HepG2 (cell line): ENCODE data around the gene TOR1A. TPM values are rescaled to one million over a fixed set of nuclear protein-coding genes. Genes with fewer than 3 reads are reported as not detected.

Source experiments
- BRF2 ChIP-seq: sonication (generic); formaldehyde crosslinking; IDR thresholded peaks from 2 replicates; pipeline ENCODE4 v1.8.1; 2022; ENCODE audit warnings: mild to moderate bottlenecking, missing genetic modification reagents
- CSRNP1 ChIP-seq: sonication (generic); formaldehyde crosslinking; IDR thresholded peaks from 2 replicates; pipeline ENCODE4 v1.8.1; 2023; ENCODE audit warnings: mild to moderate bottlenecking, missing genetic modification reagents
- MLX ChIP-seq: IDR thresholded peaks from 2 replicates; pipeline ENCODE4 v1.6.1; 2016
- MLXIP ChIP-seq: sonication (generic); formaldehyde crosslinking; IDR thresholded peaks from 2 replicates; pipeline ENCODE4 v1.9.0; 2021; ENCODE audit warnings: missing genetic modification reagents, borderline replicate concordance
- PAX8 ChIP-seq: sonication (generic); formaldehyde crosslinking; IDR thresholded peaks from 2 replicates; pipeline ENCODE4 v1.8.0; 2022; ENCODE audit warnings: mild to moderate bottlenecking, missing genetic modification reagents, borderline replicate concordance
- RCOR2 ChIP-seq: IDR thresholded peaks from 2 replicates; pipeline ENCODE4 v1.6.1; 2016; ENCODE audit warnings: missing biosample characterization, missing genetic modification reagents
- SKI ChIP-seq: fragments of 450-650 bp; IDR thresholded peaks from one replicate; pipeline ENCODE4 v1.6.1; 2018; ENCODE audit warnings: mild to moderate bottlenecking; ENCODE audit not compliant: partially characterized antibody
- ZBED4 ChIP-seq: sonication (generic); formaldehyde crosslinking; IDR thresholded peaks from 2 replicates; pipeline ENCODE4 v1.4.0; 2020; ENCODE audit warnings: missing genetic modification reagents, borderline replicate concordance
- ZBTB25 ChIP-seq: IDR thresholded peaks from 2 replicates; pipeline ENCODE4 v1.6.1; 2018; ENCODE audit warnings: missing genetic modification reagents
- ZFP1 ChIP-seq: IDR thresholded peaks from 2 replicates; pipeline ENCODE4 v1.6.1; 2016
- ZNF431 ChIP-seq: sonication (generic); formaldehyde crosslinking; IDR thresholded peaks from 2 replicates; pipeline ENCODE4 v1.9.0; 2022; ENCODE audit warnings: missing genetic modification reagents, low read depth, mild to moderate bottlenecking, borderline replicate concordance
- ZNF513 ChIP-seq: sonication (generic); formaldehyde crosslinking; conservative IDR thresholded peaks from 2 replicates; pipeline ENCODE4 v1.5.0; 2020; ENCODE audit warnings: missing genetic modification reagents
- ZNF543 ChIP-seq: sonication (generic); formaldehyde crosslinking; IDR thresholded peaks from 2 replicates; pipeline ENCODE4 v1.4.0; 2020; ENCODE audit warnings: mild to moderate bottlenecking, missing genetic modification reagents
- ZNF7 ChIP-seq: IDR thresholded peaks from 2 replicates; pipeline ENCODE4 v1.6.1; 2016; ENCODE audit warnings: missing biosample characterization, missing genetic modification reagents
- ZNF781 ChIP-seq: sonication (generic); formaldehyde crosslinking; IDR thresholded peaks from 2 replicates; pipeline ENCODE4 v1.5.1; 2020; ENCODE audit warnings: borderline replicate concordance, mild to moderate bottlenecking, missing genetic modification reagents; ENCODE audit errors: not compliant biosample characterization
- polyA plus RNA-seq, 8 experiments: library from polyadenylated mRNA; depleted of rRNA in 3 of 8; stranded (reverse) in 7 of 8; unstranded in 1 of 8; fragments of >200 nt; fragmentation: Illumina TruSeq in 4 of 8; extraction: Trizol in 4 of 8; gene quantifications; 2 replicates each; pipeline versions ENCODE4 v1.2.1 to v1.2.3, GENCODE V29; 2011 to 2016; ENCODE audit warnings: low read depth in 4 of 8, missing spikeins in 1 of 8, mixed read lengths in 1 of 8; ENCODE audit not compliant: insufficient read depth in 1 of 8
- total RNA-seq, 5 experiments: library from RNA; depleted of rRNA; stranded (reverse); fragments of >200 nt; fragmentation: Illumina TruSeq; extraction: Trizol; gene quantifications; 2 replicates each; pipeline ENCODE4 v1.2.3, GENCODE V29; 2016; ENCODE audit warnings: low read depth in 1 of 5

The TOR1A gene
- total and polyA plus RNA-seq, 2 of the 13 experiments (the other 11 are each of a cell fraction or from before 2014, with no cell fraction given): 31.6 to 41.4 TPM

- peak; percentile 81; the same call in 1 of the 2 replicates for TF ChIP-seq ZBED4 (CRISPR knock-in tag)
- TF ChIP-seq SKI: peak; percentile 29
- TF ChIP-seq MLXIP (CRISPR knock-in tag): no peak
- no peak for TF ChIP-seq ZNF7 (CRISPR knock-in tag)
- peak; percentile 87; the same call in 1 of the 2 replicates for TF ChIP-seq RCOR2 (CRISPR knock-in tag)
- TF ChIP-seq ZBTB25: peak; percentile 96
- no peak for TF ChIP-seq CSRNP1 (CRISPR knock-in tag)
- TF ChIP-seq ZNF781 (CRISPR knock-in tag): no peak
- TF ChIP-seq ZNF513 (CRISPR knock-in tag): no peak
- TF ChIP-seq ZNF543 (CRISPR knock-in tag): peak; percentile 60; the same call in 1 of the 2 replicates
- no peak for TF ChIP-seq PAX8 (CRISPR knock-in tag)
- peak; percentile 37; the same call in 1 of the 2 replicates for TF ChIP-seq ZNF431 (CRISPR knock-in tag)
- peak; percentile 75 for TF ChIP-seq ZFP1 (CRISPR knock-in tag)
- peak; percentile 52; the same call in 1 of the 2 replicates for TF ChIP-seq MLX
- TF ChIP-seq BRF2 (CRISPR knock-in tag): peak; percentile 78; the same call in 1 of the 2 replicates
These were observed at the start of gene TOR1A (continued) for GRCh38 chr9:129823935-129824601.
